ENCODE results near the gene NCKAP5.

Gene NCKAP5

GRCh38 chr2:133054297-133054696, 514.0 kb downstream of the NCKAP5 start:
- DNase-seq: no peak

GRCh38 chr2:133053541-133053940, 514.7 kb downstream of the NCKAP5 start:
- DNase-seq: no peak

- DNase-seq: no peak
Observed at GRCh38 chr2:133045787-133046186, 522.5 kb downstream of the NCKAP5 start.

GRCh38 chr2:133044556-133044955, 523.7 kb downstream of the NCKAP5 start:
- no peak for DNase-seq

GRCh38 chr2:133040170-133040569, 528.1 kb downstream of the NCKAP5 start:
- no peak for DNase-seq

- DNase-seq: no peak
Observed at GRCh38 chr2:133039531-133039930, 528.7 kb downstream of the NCKAP5 start.

- DNase-seq: no peak
Observed at GRCh38 chr2:133026536-133027177, 541.6 kb downstream of the NCKAP5 start.

- no peak for DNase-seq
Observed at GRCh38 chr2:133025004-133025403, 543.3 kb downstream of the NCKAP5 start.

- DNase-seq: no peak
Observed at GRCh38 chr2:133012847-133013734, 555.2 kb downstream of the NCKAP5 start.

- no peak for DNase-seq
Observed at GRCh38 chr2:133004623-133005022, 563.6 kb downstream of the NCKAP5 start.

GRCh38 chr2:132999421-132999820, 568.8 kb downstream of the NCKAP5 start:
- DNase-seq: no peak

- no peak for DNase-seq
Observed at GRCh38 chr2:132998221-132998620, 570.0 kb downstream of the NCKAP5 start.

GRCh38 chr2:132991471-132992045, 576.7 kb downstream of the NCKAP5 start:
- DNase-seq: no peak

GRCh38 chr2:132984731-132985130, 583.5 kb downstream of the NCKAP5 start:
- DNase-seq: no peak

- no peak for DNase-seq
Observed at GRCh38 chr2:132980304-132980703, 588.0 kb downstream of the NCKAP5 start.

- DNase-seq: no peak
Observed at GRCh38 chr2:132979339-132980093, 588.7 kb downstream of the NCKAP5 start.

- no peak for DNase-seq
Observed at GRCh38 chr2:132978840-132979239, 589.4 kb downstream of the NCKAP5 start.

GRCh38 chr2:132977812-132978529, 590.3 kb downstream of the NCKAP5 start:
- no peak for DNase-seq

GRCh38 chr2:132975193-132976105, 592.8 kb downstream of the NCKAP5 start:
- DNase-seq: no peak

GRCh38 chr2:132974467-132975095, 593.7 kb downstream of the NCKAP5 start:
- DNase-seq: no peak

Measured in inflammatory macrophage treated with lipopolysaccharide for 4 hours (primary cell).